ENCODE results near the gene ANXA6.

The ANXA6 gene

DNA sequence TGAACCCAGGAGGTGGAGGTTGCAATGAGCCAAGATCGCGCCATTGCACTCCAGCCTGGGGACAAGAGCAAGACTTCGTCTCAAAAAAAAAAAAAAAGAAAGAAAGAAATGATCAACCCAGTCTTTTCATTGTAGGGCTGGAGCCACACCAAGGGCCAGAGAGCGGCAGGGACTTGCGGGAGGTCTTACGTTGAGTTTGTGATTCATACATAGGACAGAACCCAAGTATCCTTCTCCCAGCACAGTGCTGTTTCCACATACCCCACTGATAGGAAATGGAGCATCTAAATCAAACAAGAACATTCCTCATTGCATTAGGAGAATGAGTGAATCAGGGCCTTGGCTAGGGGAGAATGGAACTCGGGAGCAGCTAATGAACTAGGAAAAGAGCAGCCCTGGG lies 73.2 kb downstream of the ANXA6 start:
- in situ Hi-C loops (cut with MboI; ENCODE audit: low sequenced_read_pairs), result no loop called here

DNA sequence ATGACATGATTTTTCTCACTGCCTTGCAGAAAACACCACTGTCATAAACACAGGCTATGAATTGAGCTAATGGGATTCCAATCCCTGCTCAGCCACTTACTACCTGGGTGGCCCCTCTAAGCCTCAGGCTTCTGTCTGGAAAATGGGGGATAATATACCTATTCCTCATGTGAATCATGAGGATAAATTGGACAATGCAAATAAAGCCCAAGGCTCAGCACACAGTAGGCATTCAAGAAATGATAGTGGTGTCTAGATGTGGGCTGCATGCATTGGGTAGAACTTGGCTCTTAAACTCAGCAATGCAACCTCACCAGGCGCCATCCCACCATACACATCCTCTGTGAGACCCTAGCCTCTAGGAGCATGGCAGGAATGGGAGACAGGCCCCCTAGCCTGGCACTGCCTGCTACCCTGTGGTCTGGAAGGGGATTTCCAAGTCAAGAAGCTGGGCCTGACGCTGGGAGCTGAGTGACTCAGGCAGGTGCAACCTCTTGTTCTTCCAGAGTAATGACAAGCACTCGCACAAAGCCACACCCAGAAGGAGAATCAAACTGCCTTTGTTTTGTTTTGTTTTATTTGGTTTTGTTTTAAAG lies 74.4 kb downstream of the ANXA6 start:
- in situ Hi-C loops (cut with MboI; ENCODE audit: low sequenced_read_pairs), result no loop called here

DNA sequence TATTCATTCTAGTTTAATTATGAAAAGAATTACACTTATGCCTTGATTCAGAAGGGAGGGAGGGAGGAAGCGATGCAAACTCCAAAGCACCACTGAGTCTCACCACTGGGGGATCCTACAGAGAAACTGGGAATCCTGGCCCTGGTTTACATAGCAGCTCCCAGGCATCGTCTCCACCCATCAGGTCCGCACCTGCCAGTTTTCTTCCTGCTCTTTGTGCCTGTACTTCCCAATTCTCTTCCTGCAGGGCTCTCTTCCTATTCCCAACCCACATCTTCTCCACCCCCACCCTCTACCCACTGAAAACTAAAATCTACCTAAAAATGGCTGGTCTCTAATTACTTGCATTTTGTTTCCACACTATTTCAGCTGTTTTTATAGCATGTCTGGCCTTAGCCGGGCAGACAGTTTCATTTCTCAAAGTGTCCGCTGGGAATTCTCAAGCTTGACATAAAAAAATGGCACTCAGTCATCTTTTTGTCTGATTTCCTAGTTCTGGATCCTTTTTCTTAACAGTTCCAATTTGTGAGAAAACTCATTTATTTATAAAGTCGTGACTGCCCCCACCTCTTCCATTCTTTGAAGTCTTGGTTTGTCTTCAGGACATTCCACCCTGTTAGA lies 75.2 kb downstream of the ANXA6 start:
- in situ Hi-C loops (cut with MboI; ENCODE audit: low sequenced_read_pairs), result no loop called here

DNA sequence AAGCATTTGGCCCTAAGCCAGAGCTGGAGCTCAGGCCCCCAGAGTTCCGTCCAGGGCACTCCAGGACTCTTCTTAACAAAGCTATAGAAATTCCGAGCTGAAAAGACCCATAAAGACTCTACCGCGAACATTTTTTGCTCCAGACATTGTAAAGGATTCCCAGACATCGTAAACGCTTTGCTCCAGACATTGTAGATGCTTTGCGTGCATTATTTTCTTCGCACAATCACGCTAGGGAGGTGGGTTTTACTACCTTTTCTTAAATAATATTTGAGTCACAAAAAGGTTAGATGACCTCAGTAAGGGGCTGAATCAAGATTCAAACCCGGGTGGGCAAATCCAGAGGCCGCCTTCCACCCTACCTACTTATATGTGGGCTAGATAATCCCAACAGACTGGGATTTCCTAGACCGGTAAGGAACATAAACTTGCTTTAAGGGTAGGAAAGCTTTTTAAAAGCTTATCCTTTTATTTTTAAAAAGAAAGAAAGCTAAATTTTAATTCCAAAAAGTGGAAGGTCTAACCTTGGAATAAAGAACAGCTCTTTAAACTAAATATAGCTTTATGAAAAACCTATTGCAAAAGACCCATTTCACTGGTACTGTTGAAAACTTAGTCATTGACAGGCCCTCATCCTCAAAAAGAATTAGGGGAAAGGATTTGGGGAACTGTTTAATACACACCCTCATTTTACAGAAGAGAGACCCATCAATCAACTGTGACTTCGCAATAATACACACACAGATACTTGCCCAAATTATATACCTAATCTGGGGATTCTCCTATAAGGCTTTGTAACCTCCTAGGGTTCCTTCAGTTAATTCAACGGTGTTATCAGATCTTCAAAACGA lies 75.9 kb downstream of the ANXA6 start:
- in situ Hi-C loops (cut with MboI; ENCODE audit: low sequenced_read_pairs), result no loop called here

DNA sequence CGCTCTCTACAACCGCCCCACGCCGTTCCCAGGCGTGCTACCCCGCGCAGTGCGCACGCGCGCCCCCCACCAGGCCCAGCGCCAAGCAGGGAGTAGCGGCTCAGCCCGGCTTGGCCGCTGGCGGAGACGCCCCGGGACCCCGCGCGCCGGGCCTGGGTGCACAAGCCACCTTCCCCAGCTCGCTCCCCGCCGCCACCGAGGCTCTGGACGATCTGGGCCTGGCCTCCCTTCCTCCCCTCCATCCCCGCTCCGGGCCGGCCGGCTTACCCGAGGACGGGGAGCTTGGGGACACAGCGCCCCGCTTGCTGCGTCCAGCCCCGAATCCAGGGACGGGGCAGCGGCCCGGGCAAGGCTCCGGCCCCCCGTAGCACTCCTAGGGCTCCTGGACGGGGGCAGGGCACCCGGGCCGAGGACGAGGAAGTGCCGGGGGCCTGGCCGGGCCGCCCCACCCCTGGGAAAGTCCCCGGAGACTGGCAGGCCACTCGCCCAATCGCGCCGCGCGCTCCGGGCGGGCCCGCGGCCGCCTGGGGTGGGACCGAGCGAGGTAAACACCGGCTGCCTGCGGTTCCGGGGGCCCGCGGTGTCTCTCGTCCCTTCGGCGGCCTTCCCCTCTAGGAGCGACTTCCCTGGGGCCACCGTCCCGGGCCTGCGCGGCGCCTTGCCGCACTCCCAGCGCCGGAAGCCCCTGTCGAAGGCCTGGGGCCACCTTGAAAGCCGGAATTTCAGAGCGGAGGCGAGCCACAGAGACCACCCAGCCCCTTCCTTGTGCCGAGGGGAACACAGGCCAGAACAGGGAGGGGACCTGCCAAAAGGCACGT lies 76.8 kb downstream of the ANXA6 start, which contains the start of gene TNIP1:
TNIP1 (minus strand) TSS at position 422 of the 818 bp plus-strand sequence. CDS start 15,939 bp downstream, outside the sequence.
- in situ Hi-C loops (cut with MboI; ENCODE audit: low sequenced_read_pairs), result no loop called here

DNA sequence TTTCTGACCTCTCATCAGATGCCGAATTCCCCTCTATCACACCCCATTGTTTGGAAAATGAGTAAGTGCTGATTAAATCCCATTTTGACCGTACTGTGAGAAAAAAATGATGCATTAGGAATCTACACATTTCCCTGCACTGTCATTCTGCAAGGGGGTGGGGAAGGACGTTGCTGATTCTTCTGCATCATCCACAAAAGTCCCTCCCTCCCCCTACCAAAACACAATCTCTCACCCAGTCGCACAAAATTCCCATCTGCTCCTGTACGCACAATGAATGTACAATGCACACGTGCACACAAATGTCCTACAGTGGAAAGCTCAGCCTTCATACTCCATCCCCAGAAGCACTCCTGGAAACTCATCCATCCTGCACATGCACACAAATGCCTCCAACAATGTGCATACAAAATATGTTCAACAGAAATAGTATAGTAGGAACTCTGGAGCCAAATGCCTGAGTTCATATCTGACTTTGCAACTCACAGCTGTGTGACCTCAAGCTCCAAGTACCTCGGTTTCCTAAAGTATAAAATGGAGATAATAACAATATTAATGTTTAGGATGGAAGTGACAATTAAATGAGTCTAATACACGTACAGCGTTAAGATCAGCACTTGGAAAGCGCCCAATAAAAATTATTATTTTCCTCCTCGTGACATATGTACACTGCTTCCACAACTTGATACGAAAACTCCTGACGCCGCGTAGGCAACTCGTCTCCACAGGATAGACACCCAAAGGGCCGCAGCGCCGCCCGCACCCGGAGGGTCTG lies 77.6 kb downstream of the ANXA6 start:
- in situ Hi-C loops (cut with MboI; ENCODE audit: low sequenced_read_pairs), result no loop called here

DNA sequence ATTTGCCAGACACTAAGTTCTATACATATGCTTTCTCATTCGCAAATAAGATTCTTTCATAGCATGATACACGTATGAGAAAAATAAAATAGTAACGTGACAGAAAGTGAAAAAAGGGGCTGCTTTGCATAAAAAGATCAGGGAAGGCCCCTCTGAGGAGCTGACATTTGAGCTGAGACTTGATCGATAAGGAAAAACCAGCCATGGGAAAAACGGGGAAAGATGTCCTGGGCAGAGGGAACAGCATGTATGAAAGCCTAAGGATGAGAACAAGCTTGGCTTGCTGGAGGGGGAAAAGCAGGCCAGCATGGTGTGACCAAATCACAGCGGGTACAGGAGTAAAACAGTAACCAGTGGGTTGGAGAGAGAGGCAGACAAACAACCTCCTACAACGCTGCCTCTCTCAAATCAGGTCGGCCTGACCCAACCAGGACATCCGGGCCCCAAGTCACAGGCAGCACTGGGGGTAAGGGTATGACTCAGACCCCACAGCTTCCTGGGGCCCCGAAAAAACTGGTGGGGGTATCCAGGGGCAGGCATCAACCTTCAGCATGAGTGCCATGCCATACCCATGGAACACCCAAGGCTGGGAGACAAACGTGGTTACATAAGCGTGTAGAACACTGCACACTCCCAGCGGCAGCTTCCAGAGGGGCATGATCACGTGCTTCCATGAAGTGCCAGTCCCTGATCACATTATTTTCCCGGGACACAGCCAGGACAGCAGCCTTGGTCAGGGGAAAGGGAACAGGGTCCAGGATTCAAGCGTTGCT lies 78.9 kb downstream of the ANXA6 start:
- in situ Hi-C loops (cut with MboI; ENCODE audit: low sequenced_read_pairs), result no loop called here

DNA sequence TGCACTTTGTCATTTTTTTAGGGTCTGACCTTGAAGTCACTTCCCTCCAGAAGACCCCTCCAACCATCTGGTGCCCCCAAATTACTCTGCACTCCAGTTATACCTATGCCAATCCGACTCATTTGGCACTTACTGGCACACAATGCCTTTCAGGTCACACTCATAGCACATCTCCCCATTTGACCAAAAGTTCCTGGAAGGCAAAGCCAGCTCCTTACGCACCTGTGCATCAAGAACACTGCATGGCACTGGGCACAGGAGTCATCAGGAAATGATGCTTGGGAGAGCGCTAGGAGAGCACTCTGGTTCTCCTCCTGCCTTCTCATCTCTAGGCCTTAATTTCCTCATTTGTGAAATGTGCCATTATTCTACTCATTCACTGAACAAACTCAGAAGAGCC lies 79.6 kb downstream of the ANXA6 start:
- in situ Hi-C loops (cut with MboI; ENCODE audit: low sequenced_read_pairs), result no loop called here

DNA sequence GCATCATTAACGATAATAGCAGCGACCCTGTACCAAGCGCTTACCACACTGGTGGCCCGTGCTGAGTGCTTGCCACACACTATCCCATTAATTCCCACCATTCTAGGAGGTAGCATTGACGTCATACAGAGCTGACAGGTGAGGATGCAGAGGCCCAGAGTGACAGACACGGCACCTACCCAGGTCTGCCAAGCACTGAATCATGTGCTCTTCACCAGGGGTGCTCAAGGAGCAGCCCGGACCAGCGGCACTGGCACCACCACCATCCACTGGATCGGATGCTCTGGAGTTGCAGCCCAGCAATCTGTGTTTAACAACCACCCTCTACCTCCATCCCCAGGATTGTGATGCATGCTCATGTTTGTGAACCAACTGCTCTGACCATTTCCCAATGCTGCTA lies 80.2 kb downstream of the ANXA6 start:
- in situ Hi-C loops (cut with MboI; ENCODE audit: low sequenced_read_pairs), result no loop called here

DNA sequence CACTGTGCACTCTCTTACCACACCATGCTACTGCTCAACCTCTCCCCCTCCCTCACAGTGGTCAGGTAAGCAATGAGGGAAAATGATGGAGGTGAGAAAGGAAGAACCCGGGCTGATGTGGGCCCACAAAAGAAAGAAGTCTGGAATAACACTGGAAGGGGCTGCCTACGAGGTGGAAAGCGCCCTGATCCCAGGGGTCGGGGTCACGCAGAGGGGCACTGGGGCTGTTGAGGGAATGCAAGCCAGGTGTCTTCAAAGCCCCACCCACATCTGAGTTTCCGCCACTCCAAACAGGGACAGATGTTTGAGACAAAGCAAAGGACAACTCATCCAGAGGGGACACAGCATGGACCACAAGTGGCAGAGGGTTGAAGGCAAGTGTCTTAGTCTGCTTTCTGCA lies 81.0 kb downstream of the ANXA6 start:
- in situ Hi-C loops (cut with MboI; ENCODE audit: low sequenced_read_pairs), result no loop called here

DNA sequence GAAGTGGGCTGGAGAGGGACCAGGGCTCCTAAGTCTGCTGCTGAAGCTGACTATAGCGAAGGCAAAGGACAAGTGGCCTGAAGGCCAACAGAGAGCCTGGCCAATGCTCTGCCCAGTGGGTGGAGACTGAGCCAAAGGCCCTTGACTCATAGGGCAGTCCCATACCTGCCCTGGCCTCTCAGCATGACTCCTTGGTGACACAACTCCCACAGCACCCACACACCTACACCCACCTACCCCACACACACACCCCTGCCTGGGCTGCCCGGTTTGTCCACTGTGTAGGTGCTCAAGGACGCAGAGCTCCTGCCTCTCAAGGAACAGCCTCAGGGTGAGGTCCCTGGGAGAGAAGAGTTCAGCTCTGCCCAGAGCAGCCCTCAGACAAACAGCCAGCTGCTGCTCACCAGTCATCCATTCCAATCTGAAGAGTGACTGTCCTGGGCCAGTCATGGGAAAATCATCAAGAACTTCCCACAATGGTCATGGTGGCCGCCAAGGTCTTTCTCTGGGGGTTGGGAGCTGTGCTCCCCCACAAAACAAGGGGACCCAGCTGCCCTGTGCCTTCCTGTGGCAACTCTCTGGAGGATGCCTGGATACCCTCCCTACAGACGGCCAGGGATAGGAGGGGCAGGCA lies 81.8 kb downstream of the ANXA6 start:
- in situ Hi-C loops (cut with MboI; ENCODE audit: low sequenced_read_pairs), result no loop called here

DNA sequence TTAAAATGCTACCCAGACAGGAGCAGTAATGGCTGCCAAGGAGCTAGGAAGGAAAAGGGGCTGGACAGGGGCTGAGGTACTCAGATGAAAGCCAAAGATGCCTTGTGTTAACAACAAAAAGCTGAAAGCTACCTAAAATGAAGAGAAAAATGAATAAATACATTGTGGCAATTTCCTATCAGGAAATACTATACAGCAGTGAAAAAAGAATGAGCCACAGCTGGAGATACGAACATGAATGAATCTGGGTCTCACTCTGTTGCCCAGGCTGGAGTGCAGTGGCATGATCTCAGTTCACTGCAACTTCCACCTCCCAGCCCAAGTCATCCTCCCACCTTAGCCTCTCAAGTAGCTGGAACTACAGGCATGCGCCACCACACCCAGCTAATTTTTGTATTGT lies 83.0 kb downstream of the ANXA6 start:
- in situ Hi-C loops (cut with MboI; ENCODE audit: low sequenced_read_pairs), result no loop called here

DNA sequence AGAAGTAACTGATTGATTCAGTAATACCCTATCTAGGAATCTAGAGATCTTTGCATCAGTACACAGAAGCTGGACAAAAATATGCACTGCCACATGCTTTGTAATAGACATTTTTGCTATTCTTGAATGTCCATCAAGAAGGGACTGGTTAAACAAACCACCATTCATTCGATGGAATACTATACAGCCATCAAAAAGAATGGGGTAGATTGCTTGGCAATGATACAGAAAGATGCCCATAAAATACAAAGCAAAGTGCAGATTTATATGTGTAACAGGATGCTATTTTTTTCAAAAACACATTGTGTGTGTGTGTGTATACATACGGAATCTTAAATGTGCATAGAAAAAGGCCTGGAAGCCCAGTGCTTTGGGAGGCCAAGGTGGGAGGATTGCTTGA lies 84.3 kb downstream of the ANXA6 start:
- in situ Hi-C loops (cut with MboI; ENCODE audit: low sequenced_read_pairs), result no loop called here

DNA sequence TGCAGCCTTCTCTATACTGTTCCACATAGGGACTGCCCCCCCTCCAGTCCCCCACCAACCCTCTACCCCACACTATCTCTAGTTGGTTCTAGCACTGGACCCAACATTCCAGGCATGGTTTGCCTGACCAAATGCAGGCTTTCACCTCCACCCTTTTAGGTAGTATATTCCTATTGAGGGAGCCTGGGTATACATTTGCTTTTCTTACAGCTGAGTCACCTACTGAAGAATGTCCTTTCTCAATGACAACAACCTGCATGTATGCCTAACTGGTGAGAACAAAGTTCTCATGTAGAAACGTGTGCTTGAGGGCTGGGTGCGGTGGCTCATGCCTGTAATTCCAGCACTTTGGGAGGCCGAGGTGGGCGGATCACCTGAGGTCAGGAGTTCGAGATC lies 85.0 kb downstream of the ANXA6 start:
- in situ Hi-C loops (cut with MboI; ENCODE audit: low sequenced_read_pairs), result no loop called here

DNA sequence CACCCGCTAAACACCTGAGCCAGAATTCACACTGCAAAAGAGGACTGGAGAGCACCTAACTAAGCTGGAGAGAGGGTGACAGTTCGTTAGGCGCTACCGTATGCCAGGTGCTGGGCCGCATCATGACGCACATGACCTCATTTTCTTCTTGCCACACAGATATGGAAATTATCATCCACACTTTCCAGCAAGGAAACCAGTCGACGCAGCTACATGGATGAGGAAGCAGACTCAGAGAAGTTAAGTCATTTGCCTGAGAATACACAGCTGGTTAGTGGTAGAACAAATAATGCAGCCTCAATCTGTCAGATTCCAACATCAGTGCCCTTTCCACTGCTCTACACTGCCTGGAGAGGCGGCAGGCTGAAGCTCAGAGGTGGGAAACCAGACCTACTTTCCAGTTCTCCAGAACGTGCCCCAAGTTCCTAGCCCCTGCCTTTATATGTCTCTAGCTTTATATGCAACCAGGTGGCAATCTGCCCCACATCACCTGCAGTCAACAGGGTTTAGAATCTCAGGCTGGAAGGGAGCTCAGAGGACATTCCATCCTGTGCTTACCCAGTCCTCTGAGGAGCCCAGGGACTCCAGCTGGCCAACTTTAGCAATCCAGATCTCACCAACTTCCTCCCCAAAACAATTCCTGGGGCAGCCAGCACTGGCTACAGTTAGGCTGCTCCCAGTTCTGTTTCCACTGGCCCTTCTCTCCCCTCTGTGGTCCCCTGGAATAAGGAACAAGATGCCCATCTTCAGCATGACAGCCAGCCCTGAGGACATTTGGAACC lies 85.5 kb downstream of the ANXA6 start:
- in situ Hi-C loops (cut with MboI; ENCODE audit: low sequenced_read_pairs), result no loop called here

DNA sequence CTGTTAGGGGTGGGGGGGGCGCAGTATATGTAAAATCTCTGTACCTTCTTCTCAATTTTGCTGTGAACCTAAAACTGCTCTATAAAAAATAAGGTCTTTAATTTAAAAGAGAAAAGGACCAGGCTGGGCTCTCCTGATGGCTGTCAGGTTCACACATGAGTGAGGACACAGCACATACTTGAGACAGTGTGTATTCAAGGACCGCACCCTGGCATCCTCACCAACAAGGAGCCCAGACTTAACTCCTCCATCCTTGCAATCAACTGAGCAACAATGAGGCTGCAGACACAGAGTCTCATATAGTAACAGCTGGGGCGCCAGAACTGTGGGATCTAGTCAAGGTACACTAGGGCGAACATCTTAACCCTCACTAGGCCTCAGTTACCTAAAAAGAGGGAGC lies 86.6 kb downstream of the ANXA6 start:
- in situ Hi-C loops (cut with MboI; ENCODE audit: low sequenced_read_pairs), result no loop called here

DNA sequence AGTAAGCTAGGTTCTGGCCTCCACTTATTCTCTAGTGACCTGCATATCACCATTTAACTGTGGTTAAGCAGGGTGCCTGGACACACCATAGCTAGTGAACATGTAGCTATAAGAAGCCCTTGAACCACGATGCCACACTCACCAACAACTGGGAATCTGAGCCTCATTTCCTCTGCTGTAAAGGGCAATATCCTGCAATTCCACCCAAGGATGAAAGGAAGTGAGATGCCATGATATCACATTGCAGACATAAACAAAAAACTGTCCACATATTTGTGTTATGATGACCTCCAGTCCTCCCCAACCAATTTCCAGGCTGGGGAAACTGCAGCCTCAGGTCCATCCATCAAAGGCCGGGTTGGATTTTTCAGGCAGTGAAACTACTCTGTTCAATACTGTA lies 87.1 kb downstream of the ANXA6 start:
- in situ Hi-C loops (cut with MboI; ENCODE audit: low sequenced_read_pairs), result no loop called here

DNA sequence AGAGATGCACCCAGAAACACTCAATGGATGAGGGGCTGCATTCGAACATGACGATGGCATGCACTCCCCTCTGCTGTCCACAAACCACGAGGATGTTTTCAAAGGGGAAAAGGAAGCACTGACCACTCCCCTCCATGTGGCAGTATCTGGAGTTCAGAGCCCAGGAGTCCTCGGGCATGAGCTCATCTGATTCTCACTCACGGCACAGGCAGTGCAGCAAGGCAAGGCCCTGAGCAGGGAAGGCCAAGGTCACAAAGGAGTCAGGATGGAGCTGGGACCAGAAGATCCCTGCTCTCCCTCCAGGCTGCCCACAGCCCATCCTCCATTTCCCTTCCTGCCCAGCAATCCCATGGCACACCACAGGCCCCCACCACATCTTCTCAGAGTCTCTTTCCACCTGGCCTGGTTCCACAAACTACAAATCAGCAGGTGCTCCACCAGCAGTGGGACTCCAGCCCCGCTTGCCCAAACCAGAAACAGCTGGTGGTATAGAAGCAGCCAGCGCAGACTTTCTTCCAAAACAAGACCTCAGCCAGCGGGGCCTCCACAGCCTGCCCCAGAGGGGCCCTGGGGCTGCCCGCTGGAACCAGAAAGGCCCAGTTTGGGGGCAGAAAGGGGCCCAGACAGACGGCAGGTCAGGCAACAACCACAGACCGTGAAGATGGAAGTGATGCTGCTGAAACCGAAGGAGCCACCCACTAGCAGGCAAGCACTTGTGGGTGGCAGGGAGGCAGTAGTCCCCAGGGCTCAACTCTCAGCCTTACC lies 89.0 kb downstream of the ANXA6 start:
- in situ Hi-C loops (cut with MboI; ENCODE audit: low sequenced_read_pairs), result no loop called here

Measured in HL-60/S4 treated with retinoic acid at 250 ng/mL for 4 days and 3 days (cell line).